Measurements from ENCODE around the gene GLT1D1.

The GLT1D1 gene

DNA sequence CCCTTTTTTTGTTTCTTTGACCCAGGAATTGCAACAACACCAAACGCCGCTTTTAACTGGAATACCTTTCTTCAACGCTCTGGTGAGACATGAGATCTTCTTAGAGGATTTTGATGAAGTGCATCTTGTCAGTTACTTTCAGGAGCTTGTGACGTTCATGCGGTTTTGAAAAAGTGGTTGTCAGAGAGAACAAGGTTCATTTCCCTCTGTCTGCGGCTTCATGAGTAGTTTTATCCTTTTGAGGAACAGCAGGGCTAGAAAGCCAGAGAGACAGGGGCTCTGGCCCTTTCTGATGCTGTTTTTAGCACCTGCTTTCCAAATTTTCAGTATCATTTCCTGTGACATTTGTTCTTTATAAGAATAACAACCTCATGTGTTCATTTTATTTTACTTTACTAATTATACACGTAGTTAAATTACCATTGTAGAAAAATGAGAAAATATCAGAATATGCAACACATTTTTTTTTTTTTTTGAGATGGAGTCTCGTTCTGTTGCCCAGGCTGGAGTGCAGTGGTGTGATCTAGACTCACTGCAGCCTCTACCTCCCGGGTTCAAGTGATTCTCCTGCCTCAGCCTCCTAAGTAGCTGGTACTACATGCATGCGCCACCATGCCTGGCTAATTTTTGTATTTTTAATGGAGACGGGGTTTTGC, 61.8 kb downstream of the GLT1D1 start:
- no peak for DNase-seq (ENCODE audit: low read depth)

DNA sequence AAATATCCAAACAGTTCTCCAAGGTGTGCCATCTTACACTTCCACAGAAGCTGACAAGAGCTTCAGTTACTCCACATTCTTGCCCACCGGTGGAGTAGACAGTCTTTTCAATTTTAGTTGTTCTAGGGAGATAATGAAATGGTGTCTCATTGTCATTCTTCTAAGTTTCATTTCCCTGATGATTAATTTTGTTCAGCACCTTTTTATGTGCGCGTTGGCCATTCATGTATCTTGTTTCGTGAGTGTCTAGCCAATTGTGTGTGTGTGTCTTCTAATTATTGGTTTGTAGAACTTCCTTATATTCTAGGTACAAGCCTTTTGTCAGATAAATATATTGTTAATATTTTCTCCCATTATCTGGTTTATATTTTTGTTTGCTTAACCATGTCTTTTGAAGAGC, 63.1 kb downstream of the GLT1D1 start:
- DNase-seq (ENCODE audit: low read depth), result no peak

DNA sequence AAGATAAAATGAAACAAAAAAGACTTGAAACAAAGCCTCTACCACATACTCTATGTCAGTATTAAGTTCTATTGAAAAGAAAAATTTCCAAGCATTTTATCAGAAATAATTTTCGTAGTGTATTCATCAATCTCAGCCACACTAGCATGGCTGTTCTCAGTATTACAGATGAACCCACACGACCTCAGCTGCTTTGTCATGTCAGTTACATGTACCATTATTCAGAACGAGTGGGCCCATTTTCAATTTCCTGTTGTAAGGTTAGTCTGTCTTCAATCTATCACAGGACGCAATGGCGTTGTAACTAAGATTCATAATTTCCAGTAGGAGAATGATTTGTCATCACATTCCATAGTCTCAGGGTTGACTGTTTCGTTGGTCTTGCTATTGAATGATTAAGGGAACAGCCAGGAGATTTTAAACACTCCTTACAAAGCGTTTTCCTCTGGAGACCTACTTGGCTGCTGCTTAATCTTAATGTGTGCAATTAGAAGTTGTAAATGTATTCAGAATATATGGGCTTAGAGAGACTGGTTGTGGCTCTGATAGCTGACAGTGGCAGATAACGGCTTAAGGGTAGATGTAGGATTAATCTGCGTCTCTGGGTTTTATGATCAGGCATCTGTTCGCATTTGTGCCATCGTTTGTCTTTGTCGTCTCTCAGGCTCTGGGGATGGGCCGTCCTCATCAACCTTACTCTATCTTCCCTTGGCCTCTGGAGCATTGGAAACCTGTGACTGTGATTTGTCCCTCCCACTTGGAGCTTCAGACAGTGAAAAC, 65.4 kb downstream of the GLT1D1 start:
- DNase-seq (ENCODE audit: low read depth), result no peak

DNA sequence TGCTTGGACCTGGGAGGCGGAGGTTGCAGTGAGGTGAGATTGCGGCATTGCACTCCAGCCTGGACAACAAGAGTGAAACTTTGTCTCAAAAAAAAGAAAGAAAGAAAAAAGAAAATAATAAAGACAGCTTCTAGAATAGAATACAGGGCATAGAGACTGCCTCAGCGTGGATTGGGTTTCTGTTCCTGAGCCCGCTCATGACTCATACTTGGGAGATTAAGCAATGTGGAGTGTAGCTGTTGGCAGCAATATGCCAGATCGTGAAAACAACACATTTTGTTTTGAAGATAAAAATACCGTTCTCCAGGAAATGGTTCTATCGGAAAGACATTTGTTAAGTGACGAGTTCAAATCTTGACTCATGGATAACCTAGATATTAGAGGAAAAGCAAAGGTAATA, 67.2 kb downstream of the GLT1D1 start:
- DNase-seq (ENCODE audit: low read depth), result peak; percentile 12

DNA sequence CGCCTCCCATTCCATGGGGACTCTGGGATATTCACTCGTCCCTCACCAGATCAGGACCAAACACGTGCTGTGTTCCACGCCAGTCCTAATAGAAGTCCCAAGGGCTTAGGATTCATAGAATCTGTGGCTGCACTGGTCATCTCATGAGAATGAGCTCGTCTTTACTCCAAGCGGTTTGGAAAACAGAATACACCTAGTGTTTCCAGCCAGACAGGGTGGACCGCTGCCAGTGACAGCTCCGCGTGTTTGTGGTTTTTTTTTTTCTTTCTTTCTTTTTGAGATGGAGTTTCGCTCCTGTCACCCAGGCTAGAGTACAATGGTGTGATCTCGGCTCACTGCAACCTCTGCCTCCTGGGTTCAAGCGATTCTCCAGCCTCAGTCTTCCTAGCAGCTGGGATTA, 75.1 kb downstream of the GLT1D1 start:
- DNase-seq (ENCODE audit: low read depth), result no peak

DNA sequence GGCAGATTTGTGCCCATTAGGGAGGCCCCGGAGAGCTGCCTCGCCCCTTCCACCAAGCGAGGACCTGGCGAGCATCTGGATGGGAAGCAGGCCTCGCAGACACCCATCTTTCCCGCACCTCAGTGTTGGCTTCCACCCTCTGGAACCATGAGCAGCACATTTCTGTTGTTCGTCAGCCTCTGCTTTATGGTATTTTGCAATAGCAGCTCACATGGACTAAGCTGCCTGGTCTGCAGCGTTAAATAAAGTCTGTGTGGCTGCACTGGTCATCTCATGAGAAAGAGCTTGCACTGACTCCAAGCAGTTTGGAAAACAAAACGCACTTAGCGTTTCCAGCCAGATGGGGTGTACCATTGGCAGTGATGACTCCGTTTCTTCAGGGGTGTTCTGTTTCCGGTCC, 75.8 kb downstream of the GLT1D1 start:
- DNase-seq (ENCODE audit: low read depth), result no peak

DNA sequence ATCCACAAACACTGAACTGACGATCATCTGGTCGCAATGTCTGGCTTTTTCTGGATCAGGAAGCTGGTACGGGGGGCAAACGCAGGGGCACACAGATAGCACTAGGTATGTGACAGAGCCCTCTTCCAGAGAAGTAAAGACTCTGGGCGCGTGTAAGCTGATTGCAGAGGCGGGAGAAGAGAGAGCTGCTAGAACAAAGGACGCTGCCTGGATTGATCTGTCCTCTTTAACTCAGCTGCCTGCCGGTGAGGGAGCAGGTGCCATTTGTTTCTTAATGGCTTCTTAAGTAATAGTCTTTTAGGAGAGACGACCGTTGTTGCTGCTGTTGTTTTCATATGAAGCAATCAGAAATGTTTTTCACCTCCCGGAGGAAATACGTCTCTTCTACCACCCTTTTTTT, 77.3 kb downstream of the GLT1D1 start:
- no peak for DNase-seq (ENCODE audit: low read depth)

DNA sequence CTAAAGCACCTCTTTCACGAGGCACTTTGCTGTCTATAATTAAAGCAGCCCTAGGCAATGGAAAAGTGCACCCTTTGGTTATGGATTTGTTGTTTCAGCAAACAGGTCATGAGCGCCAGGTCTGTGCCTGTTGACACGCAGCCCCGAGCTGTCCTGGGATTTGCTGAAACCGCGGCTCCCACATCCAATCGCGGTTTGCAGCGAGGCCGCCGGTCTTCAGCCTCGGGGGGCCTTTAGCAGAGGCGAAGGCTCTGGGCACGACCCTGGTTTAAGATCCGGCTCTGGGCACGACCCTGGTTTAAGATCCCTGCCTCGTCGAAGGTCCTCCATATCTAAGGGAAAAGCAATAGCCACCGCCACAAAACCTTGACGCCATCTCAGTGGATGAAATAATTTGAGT, 79.2 kb downstream of the GLT1D1 start:
- DNase-seq (ENCODE audit: low read depth), result no peak

DNA sequence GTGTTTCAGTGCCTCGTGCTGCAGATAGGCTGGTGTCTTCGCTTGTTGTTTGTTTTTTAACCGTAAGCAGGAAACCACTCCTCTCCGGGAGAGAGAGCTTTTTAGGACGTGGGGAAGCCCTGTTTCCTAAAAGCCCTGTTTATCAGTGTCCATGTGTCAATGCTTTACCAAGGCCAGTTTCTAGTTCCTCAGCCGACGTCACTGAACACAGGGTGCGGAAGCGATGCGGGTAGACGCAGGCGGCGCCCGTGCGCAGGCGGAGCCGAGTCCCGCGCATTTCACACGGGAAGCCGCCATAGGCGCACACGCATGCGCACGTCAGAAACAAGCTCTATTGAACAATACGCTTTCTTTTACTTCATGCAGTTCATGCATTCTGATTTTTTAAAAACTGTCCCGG, 79.8 kb downstream of the GLT1D1 start:
- no peak for DNase-seq (ENCODE audit: low read depth)

DNA sequence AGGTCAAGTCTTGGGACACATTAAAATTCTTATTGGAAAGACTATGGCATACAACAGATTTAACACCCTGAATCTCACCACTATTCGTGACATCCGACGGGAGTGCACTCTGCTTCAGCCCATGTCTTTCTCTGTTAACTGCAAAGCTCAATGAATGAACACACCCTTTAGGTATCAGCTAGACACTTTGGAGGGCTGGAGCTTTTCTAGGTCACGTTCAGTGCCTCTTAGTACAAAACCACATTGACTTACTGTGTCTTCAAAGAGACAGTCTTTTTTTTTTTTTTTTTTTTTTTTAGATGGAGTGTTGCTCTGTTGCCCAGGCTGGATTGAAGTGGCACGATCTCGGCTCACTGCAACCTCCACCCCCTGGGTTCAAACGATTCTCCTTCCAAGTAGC, 80.6 kb downstream of the GLT1D1 start:
- no peak for DNase-seq (ENCODE audit: low read depth)

DNA sequence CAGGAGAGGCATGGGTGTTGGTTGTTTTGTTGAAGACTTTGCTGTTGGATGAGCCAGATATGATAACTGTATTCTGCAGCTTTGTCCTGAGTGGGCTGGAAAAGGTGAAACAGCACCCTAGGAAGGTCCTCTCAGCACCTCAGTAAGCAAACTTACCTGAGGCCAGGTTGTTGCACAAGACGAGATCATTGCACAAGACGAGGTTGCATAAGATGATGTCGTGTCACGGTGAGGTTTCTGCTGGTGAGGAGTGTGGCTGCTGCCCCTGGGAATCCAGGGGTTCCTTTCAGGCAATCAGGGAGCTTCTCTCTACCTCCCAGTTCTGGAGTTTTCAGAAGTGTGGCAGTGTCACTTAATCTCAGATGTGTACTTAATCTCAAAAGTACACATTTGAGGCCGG, 85.6 kb downstream of the GLT1D1 start:
- no peak for DNase-seq (ENCODE audit: low read depth)

DNA sequence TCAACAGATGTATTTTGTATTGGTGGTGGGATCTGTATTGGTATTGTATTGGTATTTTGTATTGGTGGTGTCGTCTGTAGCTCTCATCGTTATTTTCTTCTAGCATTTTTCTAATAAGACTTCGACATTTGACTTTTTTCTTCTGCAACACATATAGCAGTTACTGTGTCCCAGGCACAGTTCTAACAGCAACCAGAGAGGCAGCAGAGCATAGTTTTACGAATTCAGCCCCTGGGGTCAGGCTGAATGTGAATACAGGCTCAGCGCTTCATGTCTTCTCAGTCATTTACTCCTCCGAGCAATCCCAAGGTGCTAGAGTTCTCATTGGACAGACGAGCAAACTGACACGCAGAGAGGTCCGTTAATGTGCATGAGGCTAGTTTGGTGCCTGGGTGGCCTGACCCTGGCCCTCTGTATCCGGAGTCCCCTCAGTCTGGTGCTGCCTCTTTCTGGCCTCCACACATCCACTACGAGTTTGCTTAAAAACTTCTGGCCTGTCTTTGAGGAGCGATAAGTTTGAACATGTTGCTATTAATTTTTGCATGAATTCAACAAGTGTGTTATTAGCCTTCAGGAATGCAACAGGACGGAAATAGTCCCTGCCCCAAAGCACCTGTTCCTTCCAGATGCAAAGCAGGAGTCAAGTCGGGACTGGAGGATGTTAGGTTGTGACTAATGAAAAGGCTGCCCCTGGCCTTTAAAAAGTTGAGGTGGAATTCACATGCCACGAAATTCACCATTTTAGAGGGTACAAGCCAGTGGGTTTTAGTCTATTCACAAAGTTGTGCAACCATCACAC, 87.0 kb downstream of the GLT1D1 start:
- no peak for DNase-seq (ENCODE audit: low read depth)

DNA sequence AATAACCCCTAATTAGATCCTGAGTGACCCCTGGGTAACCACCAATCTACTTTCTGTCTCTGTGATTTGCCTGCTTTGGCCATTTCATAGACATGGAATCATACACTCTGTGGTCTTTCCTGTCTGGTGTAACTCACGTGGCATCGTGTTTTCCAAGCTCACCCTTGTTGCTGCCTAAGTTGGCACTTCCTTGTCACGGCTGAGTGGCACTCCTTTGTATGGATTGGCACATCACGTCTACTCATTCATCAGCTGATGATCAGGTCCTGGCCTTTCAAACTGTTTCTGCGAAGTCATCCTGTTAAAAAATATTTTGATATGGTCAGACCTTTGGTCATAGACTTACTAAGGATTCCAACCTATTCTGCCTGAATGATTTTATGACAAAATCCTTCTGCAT, 87.7 kb downstream of the GLT1D1 start:
- no peak for DNase-seq (ENCODE audit: low read depth)

DNA sequence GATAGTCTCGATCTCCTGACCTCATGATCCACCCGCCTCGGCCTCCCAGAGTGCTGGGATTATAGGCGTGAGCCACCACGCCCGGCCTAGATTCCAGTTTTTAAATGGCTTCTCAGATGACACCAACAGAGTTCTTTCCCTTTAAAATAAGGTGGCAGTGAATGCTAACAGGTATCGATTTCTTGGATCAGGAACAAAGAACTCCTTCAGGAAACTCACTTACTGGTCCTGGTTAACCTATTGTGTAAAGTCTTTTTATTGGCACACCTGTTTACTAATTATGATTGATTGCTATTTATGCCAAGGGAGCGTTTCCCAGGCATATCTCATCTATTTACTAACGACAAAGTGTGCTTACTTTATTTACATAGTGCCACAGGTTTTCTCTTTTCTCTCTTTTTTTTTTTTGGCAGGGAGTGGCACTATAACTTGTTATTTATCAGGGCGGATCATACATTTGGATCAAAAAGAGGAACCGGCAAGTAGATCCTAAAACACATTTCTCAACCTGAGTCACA, 89.7 kb downstream of the GLT1D1 start:
- no peak for DNase-seq (ENCODE audit: low read depth)

DNA sequence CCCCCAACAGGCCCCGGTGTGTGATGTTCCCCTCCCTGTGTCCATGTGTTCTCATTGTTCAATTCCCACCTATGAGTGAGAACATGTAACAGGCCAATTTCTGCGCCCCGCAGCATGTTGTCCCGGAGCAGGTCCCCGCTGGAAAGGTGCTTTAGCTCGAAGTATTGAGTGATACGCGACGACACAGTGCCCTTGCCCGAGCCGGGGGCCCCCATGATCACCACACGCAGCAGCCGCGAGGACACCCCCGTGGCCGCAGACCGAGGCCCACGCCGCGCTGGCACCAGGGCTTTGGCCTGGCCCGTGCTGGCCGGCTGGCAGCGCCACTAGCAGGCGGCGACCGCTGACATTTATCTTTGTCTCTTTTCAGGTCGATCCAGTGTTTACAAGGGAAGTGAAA, 91.7 kb downstream of the GLT1D1 start:
- DNase-seq (ENCODE audit: low read depth), result no peak

DNA sequence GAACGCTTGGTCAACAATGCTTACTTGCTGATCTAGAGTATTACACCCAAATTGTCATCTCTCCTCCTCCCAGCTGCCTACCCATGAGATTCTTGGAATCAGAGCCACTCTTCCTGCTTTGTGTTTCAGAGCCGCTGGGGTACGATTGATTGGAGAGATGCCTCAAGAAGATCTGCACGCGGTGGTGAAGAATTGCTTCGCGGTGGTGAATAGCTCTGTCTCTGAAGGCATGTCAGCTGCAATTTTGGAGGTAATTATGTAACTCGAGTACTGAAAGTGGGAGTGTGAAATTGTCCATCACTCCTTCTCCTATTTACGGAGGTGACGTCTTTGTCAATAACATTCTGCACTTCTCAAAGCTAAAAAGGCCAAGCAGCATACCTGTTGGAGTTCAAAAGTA, 93.9 kb downstream of the GLT1D1 start:
- DNase-seq (ENCODE audit: low read depth), result no peak

DNA sequence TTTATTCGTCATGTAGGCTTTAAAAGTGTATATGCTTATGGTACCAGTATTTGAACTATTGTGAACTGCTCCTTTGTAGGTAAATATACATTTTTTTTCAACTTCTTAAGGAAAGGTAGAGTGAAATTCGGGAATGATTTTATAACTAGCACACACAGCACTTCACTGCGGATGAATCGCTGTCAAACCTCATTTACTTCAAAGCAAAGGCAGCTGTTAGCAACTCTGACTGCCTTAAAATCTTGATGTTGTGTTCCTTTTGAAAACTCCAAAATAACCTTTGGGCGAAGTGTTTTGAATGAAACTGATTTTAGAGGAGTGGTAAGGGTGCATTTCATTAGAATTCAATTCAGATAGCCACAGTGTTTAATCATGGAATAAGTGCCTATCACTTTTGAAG, 95.8 kb downstream of the GLT1D1 start:
- DNase-seq (ENCODE audit: low read depth), result no peak

DNA sequence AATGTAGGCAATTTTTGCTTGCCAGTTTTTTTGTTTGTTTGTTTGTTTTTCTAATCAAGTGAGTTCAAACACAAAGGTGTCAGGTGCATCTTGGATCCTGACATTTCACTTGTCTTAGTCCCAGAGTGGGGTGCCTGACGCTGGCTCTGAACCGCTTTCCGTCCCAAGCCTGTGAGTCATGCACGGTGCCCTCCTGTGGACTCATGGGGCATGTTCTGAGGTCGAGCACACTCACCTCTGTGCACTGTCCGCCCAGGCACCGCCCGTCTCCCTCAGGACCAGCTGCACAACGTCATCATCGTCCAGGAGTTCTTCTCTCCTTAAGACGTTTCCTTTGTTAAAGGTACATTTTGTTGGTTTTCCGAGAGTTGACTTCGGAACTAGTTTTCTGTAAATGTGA, 98.2 kb downstream of the GLT1D1 start:
- DNase-seq (ENCODE audit: low read depth), result no peak

DNA sequence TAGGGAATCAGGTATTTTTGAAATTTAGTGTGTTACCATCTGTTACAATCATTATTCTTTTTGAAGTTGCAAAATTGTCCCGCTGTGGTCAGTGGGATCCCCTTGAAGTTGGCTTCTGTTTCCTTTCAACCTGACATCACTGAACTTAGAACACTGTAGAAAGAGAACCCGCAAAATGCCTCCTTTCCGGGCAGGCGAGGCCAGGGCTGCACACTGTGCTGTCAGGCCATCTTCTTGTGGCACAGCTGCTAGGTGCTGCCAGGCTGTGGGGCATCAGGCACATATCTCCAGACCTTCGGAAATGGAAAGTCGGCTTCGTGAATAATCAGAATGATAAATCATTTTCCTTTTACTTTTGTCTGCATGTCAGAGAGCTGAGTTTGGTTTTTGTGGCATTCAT, 103.5 kb downstream of the GLT1D1 start:
- no peak for DNase-seq (ENCODE audit: low read depth)

DNA sequence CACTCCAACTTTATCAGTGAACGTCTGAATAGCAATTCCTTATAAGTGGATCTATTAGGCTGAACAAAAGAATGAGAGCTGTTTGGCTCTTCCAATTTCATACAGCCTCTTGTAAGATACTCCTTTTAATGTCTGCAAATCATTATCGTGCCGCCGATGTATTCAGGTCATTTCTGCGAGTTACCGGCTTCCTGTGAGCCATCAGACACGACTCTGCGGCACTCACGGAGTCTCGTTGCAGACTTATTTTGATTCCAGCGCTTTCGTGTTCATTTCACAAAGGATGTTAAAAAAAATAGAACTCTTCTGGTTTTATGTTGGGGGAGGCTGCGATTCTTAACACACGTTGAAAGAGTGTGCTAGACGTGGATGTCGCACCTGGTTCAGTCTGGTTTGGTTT, 106.6 kb downstream of the GLT1D1 start:
- DNase-seq (ENCODE audit: low read depth), result no peak

DNA sequence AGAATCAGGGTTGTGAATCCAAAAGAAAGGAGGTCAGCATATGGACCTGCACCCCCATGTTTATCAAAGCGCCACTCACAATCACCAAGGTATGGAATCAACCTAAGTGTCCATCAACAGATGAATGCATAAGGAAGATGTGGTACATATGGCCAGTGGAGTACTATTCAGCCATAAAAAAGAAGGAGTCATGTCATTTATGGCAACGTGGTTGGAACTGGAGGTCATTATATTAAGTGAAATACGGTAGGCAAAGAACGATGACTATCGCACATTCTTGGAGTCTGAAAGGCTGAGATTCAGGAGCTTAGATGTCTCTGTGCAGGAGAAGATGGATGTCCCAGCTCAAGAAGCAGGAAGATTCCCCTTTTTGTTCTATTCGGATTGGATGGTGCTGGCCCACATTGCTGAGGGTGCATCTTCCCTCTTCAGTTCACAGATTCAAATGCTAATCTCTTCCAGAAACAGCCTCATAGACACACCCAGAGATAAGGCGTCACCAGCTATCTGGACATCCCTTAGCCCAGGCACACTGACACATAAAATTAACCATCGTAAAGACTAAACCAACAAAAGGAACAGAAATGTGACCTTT, 108.1 kb downstream of the GLT1D1 start:
- no peak for DNase-seq (ENCODE audit: low read depth)

DNA sequence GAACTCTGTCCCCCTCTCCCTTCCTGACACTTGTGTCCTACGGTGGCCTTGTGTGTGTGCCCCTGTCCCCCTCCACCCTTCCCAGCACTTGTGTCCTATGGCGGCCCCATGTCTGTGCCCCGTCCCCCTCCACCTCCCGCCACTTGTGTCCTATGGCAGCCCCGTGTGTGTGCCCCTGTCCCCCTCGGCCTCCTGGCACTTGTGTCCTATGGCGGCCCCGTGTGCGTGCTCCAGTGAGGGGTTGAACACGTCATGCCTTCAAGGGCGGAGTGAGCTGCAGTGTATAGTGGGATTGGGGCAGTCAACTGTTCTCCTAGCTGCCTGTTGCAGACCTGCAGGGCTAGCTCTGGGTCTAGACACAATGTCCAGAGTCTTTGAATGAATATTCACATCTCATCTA, 108.7 kb downstream of the GLT1D1 start:
- DNase-seq (ENCODE audit: low read depth), result no peak
